ENCODE results near the gene MIA2.

MIA2 gene

GRCh38 chr14:39365354-39365753, 131.6 kb downstream of the MIA2 start:
- H3K27me3 ChIP-seq (ENCODE audit: insufficient read depth, poor library complexity, severe bottlenecking): no peaks in the 10 kb centered on the region
- H3K27ac ChIP-seq (replicated peaks): no peak overlapping the region
- DNase-seq (ENCODE audit: low read depth in 1 of 2, low spot score in 1 of 2): no peak
- TF ChIP-seq GABPA (IDR thresholded peaks at IDR 0.05; ENCODE audit: low read depth) (no peak), POLR2AphosphoS5 (IDR thresholded peaks at IDR 0.05; ENCODE audit: low read depth) (no peak), SPI1 (IDR thresholded peaks at IDR 0.05; ENCODE audit: borderline replicate concordance, low read depth) (no peak), CTCF (IDR thresholded peaks at IDR 0.05; ENCODE audit: insufficient read depth, low read length) (no peak)
- TF ChIP-seq, protein P1, sequence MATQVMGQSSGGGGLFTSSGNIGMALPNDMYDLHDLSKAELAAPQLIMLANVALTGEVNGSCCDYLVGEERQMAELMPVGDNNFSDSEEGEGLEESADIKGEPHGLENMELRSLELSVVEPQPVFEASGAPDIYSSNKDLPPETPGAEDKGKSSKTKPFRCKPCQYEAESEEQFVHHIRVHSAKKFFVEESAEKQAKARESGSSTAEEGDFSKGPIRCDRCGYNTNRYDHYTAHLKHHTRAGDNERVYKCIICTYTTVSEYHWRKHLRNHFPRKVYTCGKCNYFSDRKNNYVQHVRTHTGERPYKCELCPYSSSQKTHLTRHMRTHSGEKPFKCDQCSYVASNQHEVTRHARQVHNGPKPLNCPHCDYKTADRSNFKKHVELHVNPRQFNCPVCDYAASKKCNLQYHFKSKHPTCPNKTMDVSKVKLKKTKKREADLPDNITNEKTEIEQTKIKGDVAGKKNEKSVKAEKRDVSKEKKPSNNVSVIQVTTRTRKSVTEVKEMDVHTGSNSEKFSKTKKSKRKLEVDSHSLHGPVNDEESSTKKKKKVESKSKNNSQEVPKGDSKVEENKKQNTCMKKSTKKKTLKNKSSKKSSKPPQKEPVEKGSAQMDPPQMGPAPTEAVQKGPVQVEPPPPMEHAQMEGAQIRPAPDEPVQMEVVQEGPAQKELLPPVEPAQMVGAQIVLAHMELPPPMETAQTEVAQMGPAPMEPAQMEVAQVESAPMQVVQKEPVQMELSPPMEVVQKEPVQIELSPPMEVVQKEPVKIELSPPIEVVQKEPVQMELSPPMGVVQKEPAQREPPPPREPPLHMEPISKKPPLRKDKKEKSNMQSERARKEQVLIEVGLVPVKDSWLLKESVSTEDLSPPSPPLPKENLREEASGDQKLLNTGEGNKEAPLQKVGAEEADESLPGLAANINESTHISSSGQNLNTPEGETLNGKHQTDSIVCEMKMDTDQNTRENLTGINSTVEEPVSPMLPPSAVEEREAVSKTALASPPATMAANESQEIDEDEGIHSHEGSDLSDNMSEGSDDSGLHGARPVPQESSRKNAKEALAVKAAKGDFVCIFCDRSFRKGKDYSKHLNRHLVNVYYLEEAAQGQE (IDR thresholded peaks at IDR 0.05; ENCODE audit: insufficient replicate concordance, low read depth): no peak
- H3K4me3 ChIP-seq (replicated peaks; ENCODE audit: insufficient read depth, low read length): no peak overlapping the region

- Histone ChIP-seq H3K27me3 (ENCODE audit: insufficient read depth, poor library complexity, severe bottlenecking) (no peaks in the 10 kb centered on the region), H3K4me3 (replicated peaks; ENCODE audit: insufficient read depth, low read length) (no peak overlapping the region), H3K27ac (replicated peaks) (no peak overlapping the region)
- no peak for DNase-seq (ENCODE audit: low read depth in 1 of 2, low spot score in 1 of 2)
- TF ChIP-seq, protein P1 (IDR thresholded peaks at IDR 0.05; ENCODE audit: insufficient replicate concordance, low read depth): no peak
- no peak for TF ChIP-seq GABPA (IDR thresholded peaks at IDR 0.05; ENCODE audit: low read depth)
- TF ChIP-seq CTCF (IDR thresholded peaks at IDR 0.05; ENCODE audit: insufficient read depth, low read length): no peak
- TF ChIP-seq POLR2AphosphoS5 (IDR thresholded peaks at IDR 0.05; ENCODE audit: low read depth): no peak
- no peak for TF ChIP-seq SPI1 (IDR thresholded peaks at IDR 0.05; ENCODE audit: borderline replicate concordance, low read depth)
These were observed 133.0 kb downstream of the MIA2 start for GRCh38 chr14:39366460-39367386.

DNA sequence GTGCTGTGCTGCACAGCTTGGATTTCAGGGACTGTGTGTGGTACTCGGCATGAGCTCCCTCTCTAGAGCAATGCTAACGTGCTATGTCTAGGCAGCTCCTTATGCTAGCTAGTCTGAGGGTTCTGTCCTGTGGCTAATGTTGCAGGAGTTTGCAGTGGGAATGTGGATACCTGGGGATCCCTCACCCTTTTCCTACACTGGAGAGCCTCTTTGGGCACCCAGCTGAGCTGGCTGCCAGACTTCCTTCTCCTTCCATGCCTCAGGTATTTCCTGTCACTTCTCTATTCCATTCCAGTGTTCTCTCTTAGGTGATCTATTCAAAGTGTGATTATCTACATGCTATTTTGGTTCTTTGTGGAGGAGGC, 133.7 kb downstream of the MIA2 start:
- H3K27me3 ChIP-seq (ENCODE audit: insufficient read depth, poor library complexity, severe bottlenecking): no peaks in the 10 kb centered on the region
- no peak for TF ChIP-seq CTCF (IDR thresholded peaks at IDR 0.05; ENCODE audit: insufficient read depth, low read length)
- no peak for TF ChIP-seq POLR2AphosphoS5 (IDR thresholded peaks at IDR 0.05; ENCODE audit: low read depth)
- TF ChIP-seq, protein P1 (IDR thresholded peaks at IDR 0.05; ENCODE audit: insufficient replicate concordance, low read depth): no peak
- TF ChIP-seq GABPA (IDR thresholded peaks at IDR 0.05; ENCODE audit: low read depth): no peak
- no peak for TF ChIP-seq SPI1 (IDR thresholded peaks at IDR 0.05; ENCODE audit: borderline replicate concordance, low read depth)
- DNase-seq (ENCODE audit: low read depth in 1 of 2, low spot score in 1 of 2): no peak
- no peak overlapping the region for H3K27ac ChIP-seq (replicated peaks)
- H3K4me3 ChIP-seq (replicated peaks; ENCODE audit: insufficient read depth, low read length): no peak overlapping the region
